Measurements from ENCODE around the gene PLA2G12A. TPM values are rescaled to one million over a fixed set of nuclear protein-coding genes. Genes with fewer than 3 reads are reported as not detected.
A peak's percentile ranks its signal among the peaks of the same experiment; 100 is the strongest.

Gene PLA2G12A
- 12.3 and 17.7 TPM in 2 replicates for total RNA-seq (ENCODE audit: low replicate concordance)

- TF ChIP-seq CTCF (IDR thresholded peaks at IDR 0.05; ENCODE audit: insufficient read depth, low read length) = no peak
- peak; percentile 55 for DNase-seq (ENCODE audit: low read depth)
- peak within 1 kb of the TSS; percentile 91 for H3K4me3 ChIP-seq (ENCODE audit: low read depth, low read length)
Measured at GRCh38 chr4:109729718-109730618, at the start of gene PLA2G12A. TSS of gene PLA2G12A (minus strand) at chr4:109730070. CDS start at chr4:109729809, 261 bp downstream.

GRCh38 chr4:109764789-109765402 lies 35.0 kb upstream of the PLA2G12A start:
- no peak overlapping the region for H3K4me3 ChIP-seq (ENCODE audit: low read depth, low read length)
- DNase-seq (ENCODE audit: low read depth) = no peak
- no peak for TF ChIP-seq CTCF (IDR thresholded peaks at IDR 0.05; ENCODE audit: insufficient read depth, low read length)

GRCh38 chr4:109764376-109764775 lies 34.5 kb upstream of the PLA2G12A start:
- no peak overlapping the region for H3K4me3 ChIP-seq (ENCODE audit: low read depth, low read length)
- no peak for TF ChIP-seq CTCF (IDR thresholded peaks at IDR 0.05; ENCODE audit: insufficient read depth, low read length)
- no peak for DNase-seq (ENCODE audit: low read depth)

- H3K4me3 ChIP-seq (ENCODE audit: low read depth, low read length) = no peak overlapping the region
- no peak for TF ChIP-seq CTCF (IDR thresholded peaks at IDR 0.05; ENCODE audit: insufficient read depth, low read length)
- no peak for DNase-seq (ENCODE audit: low read depth)
Measured at GRCh38 chr4:109760682-109761081, 30.8 kb upstream of the PLA2G12A start.

- no peak for TF ChIP-seq CTCF (IDR thresholded peaks at IDR 0.05; ENCODE audit: insufficient read depth, low read length)
- no peak for DNase-seq (ENCODE audit: low read depth)
- H3K4me3 ChIP-seq (ENCODE audit: low read depth, low read length) = no peak overlapping the region
Measured at GRCh38 chr4:109755656-109756055, 25.8 kb upstream of the PLA2G12A start.

GRCh38 chr4:109754093-109754857 lies 24.4 kb upstream of the PLA2G12A start:
- no peak overlapping the region for H3K4me3 ChIP-seq (ENCODE audit: low read depth, low read length)
- DNase-seq (ENCODE audit: low read depth) = no peak
- TF ChIP-seq CTCF (IDR thresholded peaks at IDR 0.05; ENCODE audit: insufficient read depth, low read length) = no peak

Measured in fibroblast of the aortic adventitia (primary cell).